HG03558 (cell line): ENCODE measurements around the gene WBP1L.

Source experiments
- ATAC-seq: cut with Tn5 transposase; IDR thresholded peaks from one replicate; pipeline ENCODE4 v1.9.1; 2021; ENCODE audit warnings: moderate number of reproducible peaks; ENCODE audit not compliant: unreplicated experiment; ENCODE audit errors: extremely low read depth

WBP1L gene

GRCh38 chr10:102776779-102777456 lies 33.2 kb downstream of the WBP1L start:
- ATAC-seq, result no peak

DNA sequence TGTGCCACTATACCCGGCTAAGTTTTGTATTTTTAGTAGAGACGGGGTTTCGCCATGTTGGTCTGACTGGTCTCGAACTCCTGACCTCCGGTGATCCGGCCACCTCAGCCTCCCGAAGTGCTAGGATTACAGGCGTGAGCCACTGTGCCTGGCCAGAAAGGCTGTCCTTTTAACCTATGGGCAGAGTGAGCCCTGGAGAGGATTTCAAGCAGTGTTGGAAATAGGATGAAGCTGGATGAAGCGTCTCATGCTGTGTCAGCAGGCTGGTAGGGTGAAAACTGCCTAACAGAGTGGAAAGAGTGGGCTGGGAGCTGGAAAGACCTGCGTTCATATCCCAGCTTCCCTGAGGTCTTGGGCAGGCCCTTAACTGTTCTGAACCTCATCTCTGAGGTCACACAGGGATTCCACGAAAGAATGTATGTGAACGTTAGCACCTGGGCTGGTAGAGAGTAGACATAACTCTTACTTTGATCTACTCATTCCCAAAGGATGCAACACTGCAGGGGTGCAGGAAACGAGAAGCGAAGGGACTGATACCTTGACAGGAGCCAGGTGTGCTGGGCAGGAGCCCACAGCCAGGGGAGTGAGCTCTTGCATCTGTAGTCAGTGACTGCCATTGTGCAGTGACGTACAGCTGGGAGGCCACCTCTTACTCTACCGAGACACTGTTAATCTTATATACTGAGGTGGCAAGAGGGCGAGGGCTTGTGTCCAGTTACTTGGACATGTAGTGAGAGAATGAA lies 34.1 kb downstream of the WBP1L start:
- ATAC-seq, result no peak

DNA sequence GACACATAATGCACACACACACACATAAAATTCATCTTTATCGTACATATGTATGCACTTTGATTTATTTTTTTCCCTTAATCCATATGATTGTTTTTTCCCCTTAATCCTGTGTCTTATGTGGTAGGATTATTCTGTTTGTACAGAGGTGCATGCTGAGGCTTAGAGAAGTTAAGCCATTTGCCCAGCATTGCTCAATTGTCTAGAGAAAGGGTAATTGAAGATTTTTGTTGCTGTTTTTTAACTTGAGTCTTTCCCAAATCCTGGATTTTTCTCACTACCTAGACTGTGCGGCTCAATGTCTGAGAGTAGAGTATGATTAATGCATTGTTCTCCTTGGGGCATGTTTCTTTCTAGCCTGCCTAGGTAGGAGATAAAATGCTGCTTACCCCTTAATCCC lies 35.0 kb downstream of the WBP1L start:
- ATAC-seq, result no peak

DNA sequence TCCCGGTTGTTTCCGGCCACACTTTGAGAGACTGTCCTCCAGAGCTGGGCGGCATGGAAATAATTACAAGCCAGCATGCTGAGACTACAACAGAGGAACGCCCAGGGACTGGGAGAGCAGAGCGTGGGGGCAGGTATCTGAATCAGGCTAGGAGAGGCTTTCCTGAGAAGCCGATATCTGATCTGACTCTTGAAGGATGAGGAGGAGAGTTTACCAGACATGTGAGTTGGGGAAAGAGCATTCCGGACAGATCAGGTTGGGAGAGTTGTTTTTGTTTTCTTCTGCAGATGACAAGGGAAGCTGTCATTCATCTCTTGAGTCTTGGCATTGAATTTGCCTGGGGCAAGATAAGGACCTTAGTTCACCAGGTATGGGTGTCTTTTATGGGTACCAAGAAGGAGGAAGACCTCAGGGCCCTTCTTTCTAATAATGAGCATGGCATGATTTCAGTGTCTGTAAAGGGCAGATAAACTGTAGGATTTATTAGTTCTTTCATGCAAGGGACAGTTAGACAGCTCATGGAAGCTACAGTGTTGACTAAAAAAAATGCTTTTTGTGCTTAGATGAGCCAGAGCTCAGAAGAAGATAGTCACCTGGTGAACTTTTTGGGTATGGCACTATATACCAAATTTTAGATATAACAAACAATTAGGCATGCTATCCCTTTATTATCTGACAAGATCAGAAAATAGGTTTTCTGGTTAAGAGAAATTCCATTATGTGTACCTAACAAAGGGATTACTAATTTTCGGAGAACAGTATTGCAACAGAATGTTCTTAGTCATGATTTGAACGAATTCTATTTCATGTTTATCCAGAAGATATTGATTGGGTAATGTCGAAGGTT lies 36.2 kb downstream of the WBP1L start:
- ATAC-seq, result no peak

DNA sequence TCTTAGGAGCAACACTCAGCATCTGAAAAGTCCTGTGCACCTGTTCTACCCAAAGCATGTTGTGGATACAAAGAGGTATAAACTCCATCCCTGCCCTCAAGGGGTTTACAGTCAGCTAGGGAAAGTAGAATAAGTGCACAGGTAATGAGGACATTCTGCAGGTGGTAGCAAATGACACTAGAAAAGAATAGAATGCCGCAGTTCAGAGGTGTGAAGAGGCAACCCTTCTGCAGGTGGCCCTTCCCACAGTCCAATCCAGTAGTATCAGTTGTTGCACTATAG lies 36.7 kb downstream of the WBP1L start:
- ATAC-seq, result no peak

- no peak for ATAC-seq
Measured at GRCh38 chr10:102781090-102781920, 37.6 kb downstream of the WBP1L start.

- ATAC-seq, result no peak
Measured at GRCh38 chr10:102781921-102782557, 38.3 kb downstream of the WBP1L start.

GRCh38 chr10:102782673-102783551 lies 39.2 kb downstream of the WBP1L start:
- ATAC-seq, result no peak

DNA sequence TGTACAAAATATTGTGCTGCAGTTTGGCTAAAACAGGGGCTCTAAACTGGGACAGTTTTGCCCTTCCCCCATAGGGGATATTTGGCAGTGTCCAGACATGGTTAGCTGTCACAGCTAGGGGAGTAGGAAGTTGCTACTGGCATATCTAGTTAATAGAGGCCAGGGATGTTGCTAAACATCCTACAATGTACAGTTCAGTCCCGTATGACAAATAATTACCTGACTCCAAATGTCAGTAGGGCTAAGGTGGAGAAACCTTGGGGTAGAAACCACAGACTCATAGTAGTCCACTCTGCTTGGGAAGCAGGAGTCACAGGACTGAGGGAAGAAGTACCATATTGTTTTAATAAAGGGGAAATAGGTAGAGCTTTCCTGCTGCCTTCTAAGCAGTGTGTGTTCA lies 39.8 kb downstream of the WBP1L start:
- ATAC-seq, result no peak

DNA sequence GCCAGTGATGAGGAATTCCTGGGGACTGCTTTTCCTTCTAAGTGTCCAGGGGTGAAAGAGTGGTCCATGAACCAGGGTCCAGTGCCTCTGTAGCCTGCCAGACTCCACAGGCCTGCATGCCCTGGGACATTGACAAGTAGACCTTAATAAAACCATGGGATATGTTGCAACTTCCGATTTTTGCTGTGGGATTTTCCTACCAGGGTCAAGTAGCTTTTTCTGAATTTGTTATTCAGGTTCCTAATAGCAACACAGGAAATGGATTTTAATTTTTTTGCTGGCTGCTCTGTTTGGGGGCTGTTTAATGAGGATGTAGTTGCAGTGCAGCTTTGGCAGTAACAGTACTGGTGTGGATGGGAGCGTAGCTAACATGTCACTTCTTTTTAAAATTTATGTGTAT lies 42.1 kb downstream of the WBP1L start:
- no peak for ATAC-seq

- no peak for ATAC-seq
Measured at GRCh38 chr10:102791754-102792395, 48.1 kb downstream of the WBP1L start.

DNA sequence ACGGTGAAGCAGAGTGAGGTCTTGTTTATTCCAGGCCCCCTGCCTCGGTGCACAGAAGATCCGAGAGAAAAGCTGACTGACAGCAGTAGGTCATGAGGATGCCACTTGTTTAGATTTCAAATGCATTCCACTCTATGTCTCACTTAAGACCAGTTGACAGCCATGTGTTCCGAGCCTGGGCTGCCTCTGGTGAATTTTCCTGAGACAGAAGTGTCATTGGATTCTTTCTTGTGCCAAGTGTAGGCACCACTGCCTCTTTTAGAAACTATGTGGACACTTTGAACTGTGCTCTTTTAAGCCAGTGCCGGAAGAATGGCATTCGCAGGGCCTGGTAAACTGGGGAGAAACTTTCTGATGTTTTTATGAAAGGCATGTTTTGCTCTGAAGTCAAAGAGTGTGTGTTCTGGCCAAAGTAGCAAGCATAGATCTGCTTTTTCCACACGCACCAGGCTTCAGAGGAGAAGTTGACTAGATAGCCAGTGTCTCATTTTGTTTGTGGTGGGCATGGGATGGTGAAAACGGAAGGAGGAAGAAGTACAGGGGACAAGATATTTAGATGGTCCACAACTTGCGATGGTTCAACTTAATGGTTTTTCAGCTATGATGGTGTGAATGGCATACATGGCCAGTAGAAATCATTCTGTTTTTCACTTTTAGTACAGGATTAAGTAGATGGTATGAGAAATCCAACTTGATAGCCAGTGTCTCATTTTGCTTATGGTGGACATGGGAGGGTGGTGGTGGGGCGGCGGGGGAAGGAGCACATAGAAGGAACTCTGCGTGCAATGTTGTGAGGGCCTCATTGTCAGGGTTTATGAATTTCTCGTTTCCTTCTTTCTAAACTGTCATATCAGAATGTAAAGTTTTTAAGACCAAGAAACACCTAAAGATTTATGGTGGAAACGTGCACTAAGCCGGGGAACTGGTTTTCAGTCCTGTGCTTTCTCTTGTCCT lies 52.0 kb downstream of the WBP1L start:
- ATAC-seq, result no peak

- peak; percentile 89 for ATAC-seq
Measured at GRCh38 chr10:102796407-102797176, 52.8 kb downstream of the WBP1L start.

DNA sequence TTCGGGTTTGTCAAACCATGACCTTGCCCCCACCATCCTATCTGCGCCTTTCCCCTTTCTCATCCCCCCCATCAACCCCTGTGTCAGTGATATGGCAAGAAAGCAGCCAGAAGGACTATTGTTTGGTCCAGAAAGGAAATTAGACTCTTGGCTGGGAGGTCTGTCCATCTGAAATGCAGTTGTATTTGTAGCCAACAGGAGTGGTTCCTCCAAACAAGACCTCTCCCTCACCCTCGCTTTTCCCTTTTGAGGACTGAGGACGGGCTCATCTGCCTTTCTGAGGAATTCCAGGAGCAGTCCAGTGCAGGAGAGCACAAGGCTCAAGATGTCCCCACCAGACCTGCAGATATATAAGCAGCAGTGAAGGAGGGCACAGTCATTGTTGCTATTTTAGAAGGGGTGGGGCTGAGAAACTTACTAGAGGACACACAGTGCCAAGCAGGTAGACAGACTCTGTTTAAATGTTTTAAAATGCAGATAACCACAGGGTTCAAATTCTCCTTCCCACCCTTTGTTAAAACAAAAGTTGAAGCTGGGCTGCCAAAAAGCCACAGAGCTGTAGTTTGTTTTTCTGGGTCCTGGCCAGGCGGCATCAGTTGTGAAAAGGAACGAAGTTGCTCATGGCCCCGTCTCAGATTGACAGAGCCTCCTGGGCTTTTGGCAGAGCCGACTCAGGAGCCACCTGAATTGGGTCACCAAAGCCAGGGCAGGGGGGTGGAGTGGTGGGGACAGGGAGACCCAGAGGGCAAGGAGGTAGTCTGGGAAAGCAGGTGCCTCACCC lies 56.1 kb downstream of the WBP1L start:
- no peak for ATAC-seq

- ATAC-seq, result no peak
Measured at GRCh38 chr10:102800611-102801335, 57.0 kb downstream of the WBP1L start.
